ENCODE measurements around the gene ZIC4.

The ZIC4 gene

DNA sequence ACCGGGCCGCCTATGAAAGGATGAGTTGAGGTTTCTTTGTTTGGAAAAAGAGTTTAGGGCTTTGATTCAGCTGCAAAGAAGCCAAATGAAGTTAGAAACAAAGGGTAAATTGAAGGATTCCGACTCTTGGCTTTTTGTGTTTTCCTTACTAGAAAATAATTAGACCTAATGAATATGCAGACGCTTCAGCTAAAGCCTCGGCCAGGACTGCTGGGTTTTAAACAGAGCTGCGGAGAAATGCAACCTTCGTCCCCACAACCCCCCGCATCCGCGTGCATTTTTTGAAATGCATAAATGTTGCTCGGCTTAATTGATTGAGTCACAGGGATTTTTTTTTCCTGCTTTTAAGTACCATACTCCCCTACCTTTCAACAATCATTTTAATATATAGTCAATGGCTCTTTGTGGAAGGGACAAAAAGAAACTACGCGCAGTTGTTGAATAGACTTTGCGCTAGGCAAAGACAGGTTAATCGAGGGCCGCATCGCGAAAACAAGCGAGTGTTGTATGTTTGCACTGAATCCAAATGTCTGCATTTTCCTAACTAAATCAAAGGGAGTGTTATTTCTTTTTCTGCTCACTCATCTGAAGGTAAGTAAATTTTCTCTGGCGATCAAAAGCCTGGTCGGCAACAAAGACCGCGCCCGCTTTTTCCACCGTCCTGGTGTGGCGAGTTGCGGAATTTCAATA, 1.3 kb upstream of the ZIC4 start:
- no peak for DNase-seq
- no peak for TF ChIP-seq POLR2A (IDR thresholded peaks at IDR 0.05; ENCODE audit: low read length)
- no peak for TF ChIP-seq GATA1 (IDR thresholded peaks at IDR 0.05; ENCODE audit: low read depth, low read length)

DNA sequence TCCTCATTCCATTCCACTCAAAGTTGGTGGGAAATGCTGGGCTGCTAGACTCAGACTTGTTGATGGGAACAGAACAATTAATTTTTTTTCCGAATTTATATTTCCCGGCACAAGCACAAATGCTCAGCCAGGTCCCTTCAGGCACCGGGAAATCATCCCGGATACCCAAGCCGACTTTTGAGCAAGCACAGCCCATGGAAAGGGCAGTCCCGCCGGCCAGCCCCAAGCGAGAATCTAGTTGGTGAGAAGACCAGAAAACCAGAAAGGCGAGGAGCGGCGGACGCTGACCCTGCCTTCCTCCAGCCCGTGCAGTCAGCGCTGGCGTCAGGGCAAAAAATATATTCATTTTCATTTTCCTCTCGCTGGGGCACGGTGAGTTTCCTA, 763 bp upstream of the ZIC4 start:
- no peak for DNase-seq
- no peak for TF ChIP-seq POLR2A (IDR thresholded peaks at IDR 0.05; ENCODE audit: low read length)
- no peak for TF ChIP-seq GATA1 (IDR thresholded peaks at IDR 0.05; ENCODE audit: low read depth, low read length)

DNA sequence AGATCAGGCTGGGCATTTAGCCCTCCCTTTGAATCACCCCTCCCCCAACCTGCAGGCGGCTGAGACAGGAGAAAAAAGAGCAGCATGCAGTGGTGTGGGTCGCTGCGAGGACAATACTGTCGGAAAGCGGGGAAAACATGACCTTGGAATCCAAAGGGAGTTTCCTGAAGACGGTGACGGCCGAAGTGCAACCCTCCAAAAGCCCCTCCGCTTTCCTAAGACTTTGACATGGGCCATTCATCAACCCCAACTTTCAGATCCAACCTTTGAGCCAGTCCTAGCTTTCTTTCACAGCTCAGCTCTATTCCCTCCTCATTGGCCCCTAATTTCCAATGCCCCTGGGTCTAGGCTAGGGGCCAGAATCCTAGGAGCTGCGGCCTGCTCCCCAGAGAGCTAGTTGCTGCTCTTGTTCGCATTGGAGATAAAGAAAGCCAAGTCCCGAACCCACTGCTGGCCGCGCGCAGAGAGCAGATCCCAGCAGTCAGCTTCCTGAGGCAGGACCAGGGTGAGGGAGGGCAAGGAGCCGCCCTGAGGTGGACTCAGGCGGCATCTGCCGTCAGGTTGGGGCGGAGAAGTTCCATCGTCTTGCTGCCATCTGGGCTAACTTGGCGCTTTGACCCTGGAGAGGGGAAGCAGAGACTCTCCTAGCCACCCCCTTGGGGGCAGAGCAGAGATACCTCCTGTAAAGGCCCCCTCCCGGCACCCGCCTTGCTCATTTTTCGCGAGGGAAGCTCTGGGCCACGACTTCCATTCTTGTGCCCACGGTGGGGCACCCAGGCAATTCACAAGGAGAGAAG, 914 bp downstream of the ZIC4 start:
- DNase-seq = no peak
- TF ChIP-seq GATA1 (IDR thresholded peaks at IDR 0.05; ENCODE audit: low read depth, low read length) = no peak
- no peak for TF ChIP-seq POLR2A (IDR thresholded peaks at IDR 0.05; ENCODE audit: low read length)

DNA sequence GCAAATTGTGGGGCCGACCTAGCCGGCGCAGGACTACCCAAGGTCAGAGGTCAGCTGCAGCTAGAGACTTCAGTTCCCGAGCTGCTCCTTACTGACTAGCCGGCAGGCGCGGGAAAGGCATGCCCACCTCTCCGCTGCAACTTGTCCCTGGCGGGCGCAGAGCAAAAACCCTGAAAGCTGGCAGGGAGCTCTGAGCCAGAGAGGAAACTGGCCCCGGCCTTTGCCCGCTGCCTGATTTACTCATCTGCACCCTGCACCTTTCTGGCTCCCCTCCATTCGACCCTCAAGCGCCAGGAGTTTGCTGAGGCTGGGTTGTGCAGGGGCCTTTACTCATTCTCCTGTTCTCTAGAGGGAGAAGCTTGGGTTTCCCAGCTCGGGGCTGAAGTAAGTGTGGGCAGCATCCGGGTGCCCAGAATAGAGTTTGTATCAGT, 1.5 kb downstream of the ZIC4 start:
- no peak for TF ChIP-seq POLR2A (IDR thresholded peaks at IDR 0.05; ENCODE audit: low read length)
- no peak for TF ChIP-seq GATA1 (IDR thresholded peaks at IDR 0.05; ENCODE audit: low read depth, low read length)
- DNase-seq = no peak

DNA sequence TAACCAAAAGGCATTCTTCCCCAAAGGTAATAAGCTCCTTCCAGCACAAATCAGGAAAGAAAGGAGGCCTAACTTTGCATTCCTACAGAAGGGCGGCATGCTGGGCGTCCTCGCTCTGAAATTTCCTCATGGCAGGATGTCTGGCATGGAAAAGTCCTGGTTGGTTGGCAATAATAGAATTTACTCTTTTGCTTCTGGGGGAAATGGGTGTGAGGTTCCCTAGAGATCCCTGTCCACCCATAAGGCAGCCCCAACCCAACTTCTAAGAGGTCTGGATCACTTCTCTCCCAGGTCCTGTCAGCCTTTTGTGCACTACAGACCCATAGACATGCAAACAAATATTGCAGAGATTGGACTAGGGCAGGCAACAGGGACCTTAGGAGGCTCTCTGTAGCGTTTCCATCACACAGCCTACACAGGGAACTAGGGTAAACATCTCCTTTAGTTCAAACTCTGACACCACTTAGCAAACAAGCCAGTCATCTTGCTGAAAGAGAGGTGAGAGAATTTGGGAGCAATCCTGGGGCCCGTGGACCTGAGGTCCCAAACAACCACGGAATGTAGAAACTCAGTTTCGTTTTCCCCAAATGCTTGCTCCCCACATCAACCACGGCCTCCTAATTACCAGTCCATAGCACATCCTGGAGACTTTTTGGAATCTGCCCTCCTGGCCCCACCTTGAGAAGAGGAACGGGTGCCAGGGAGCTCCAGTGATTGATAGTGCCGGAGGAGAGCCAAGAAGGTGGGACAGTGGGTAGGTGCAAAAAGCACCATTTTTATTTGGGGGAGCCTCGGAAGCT, 2.1 kb downstream of the ZIC4 start:
- no peak for TF ChIP-seq POLR2A (IDR thresholded peaks at IDR 0.05; ENCODE audit: low read length)
- no peak for TF ChIP-seq GATA1 (IDR thresholded peaks at IDR 0.05; ENCODE audit: low read depth, low read length)
- DNase-seq = no peak

DNA sequence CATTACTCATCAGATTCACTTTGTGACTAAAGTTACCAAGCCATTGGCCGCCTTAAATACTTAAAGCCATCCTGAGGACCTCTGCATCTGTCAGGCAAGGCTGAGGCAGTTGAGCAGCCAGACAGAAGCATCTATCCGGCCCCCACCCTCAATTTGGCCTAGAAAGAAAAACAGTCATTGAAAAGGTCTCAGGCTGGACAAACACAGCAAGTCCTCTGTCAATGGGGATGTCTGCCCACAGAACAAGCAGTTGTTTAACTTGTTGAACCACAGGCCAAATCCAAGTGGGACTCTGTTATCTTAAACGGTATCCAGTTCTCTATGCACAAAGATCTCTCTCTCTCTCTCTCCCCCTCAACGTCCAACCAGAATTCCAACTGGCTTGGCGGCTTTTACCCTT, 2.8 kb downstream of the ZIC4 start:
- DNase-seq = no peak
- TF ChIP-seq POLR2A (IDR thresholded peaks at IDR 0.05; ENCODE audit: low read length) (no peak), GATA1 (IDR thresholded peaks at IDR 0.05; ENCODE audit: low read depth, low read length) (no peak)

DNA sequence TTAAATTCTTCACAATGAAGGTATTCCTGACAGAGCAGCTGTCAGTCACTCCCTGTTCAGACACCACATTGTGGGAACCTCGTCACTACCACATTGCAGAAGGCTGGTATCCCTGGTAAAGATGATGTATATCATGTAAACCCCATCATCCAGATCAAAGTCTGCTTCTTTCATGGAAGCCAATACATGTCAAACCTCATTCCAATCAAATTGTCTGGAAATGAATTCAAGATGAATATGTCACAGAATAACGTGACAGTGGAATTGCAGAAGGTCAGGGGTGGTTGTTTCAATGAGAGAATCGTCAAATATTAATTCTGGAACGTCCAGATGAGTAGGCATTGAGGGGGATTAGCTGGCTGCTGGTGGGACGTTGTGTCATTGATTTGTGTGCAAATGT, 4.2 kb downstream of the ZIC4 start:
- no peak for TF ChIP-seq POLR2A (IDR thresholded peaks at IDR 0.05; ENCODE audit: low read length)
- TF ChIP-seq GATA1 (IDR thresholded peaks at IDR 0.05; ENCODE audit: low read depth, low read length) = no peak

DNA sequence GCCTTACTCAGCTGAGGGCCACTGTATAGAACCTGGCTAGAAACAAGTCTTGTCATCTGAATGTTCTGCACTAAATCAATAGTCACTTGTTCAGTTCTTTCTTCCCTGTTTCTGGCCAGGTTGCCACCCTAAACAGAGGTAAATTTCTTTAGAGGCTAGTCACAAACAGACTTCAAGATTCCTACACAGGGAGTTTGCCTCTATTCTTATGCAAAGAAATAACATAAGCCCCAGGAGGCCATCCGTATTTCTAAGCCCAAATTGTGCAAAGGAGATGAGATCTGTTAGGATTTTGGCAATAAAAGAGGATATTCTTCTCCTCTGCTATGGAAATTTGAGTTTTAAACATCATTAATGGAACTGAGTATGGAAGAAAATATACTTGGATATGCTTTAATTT, 4.9 kb downstream of the ZIC4 start:
- TF ChIP-seq GATA1 (IDR thresholded peaks at IDR 0.05; ENCODE audit: low read depth, low read length) = no peak
- TF ChIP-seq POLR2A (IDR thresholded peaks at IDR 0.05; ENCODE audit: low read length) = no peak
- DNase-seq = no peak

More for the DNA sequence above, 4.2 kb downstream of the ZIC4 start:
- DNase-seq = no peak

DNA sequence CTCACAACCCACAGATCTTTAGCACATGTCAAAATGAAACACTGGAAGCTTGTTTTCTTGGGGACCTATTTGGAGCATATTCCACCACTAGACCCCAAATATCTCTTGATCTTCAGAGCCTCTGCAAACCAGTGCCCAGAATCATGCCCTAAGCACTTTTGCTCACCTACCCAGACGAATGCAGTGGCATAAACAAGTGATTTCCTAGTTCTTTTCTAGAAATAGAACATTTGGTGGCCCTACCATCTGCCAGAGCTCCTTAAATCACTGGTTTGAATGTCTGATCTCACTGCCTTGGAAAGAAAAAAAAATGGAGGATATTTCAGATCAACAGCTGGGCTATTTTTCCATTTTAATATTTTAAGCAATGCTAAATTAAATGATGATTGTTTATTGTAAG, 5.3 kb downstream of the ZIC4 start:
- TF ChIP-seq POLR2A (IDR thresholded peaks at IDR 0.05; ENCODE audit: low read length) (no peak), GATA1 (IDR thresholded peaks at IDR 0.05; ENCODE audit: low read depth, low read length) (no peak)
- DNase-seq = no peak

DNA sequence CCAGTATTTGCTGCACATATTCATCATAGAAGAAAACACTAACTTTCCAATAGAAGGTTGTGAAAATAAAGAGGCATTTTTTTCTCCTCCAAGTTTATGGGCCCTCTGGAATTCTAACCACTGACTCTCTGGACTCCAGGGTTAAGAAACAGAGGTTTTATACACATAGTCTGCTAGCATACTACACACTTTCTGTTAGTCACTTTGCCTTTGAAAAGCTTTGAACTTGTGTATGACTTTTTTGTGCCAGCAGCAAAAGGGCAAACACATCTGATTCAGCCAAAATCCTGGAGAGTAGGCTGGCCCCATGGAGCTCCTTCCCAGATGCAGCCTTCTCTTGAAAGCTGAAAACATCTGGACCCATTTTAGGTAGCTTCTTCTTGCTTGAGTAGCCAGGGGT, 6.2 kb downstream of the ZIC4 start:
- DNase-seq = no peak
- TF ChIP-seq POLR2A (IDR thresholded peaks at IDR 0.05; ENCODE audit: low read length) (no peak), GATA1 (IDR thresholded peaks at IDR 0.05; ENCODE audit: low read depth, low read length) (no peak)

DNA sequence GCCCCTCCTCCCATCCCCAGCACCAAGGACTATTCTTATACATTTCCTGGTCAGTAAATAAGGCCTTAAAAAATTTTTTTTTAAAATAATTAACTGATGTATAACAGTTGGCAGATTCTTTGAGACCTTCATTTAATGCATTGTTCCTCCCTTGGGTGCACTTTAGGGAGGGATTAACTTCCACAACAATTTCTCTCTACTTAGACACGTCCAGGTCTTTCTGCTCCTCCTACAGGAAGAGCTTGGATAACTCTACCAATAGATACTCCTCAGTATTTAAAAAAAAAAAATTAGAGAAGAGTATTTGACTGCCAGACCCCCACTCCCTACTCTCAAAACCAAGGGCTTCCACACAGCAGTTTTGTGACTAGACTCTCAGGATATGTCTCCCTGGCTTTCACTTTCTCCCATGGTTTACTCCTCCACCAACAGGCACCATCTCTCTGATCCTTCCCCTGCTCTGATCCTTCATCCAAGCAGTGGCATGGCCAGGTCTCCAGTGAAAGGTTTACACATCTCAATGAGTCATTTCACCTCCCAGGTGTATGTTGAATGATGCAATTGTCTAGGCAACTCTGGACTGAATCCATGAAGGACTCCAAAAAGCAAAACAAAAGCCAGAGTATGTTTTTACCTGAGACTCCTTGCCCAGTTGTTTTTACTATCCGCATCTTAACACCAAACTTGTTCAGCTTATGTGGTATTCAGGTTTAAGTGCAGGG, 7.4 kb downstream of the ZIC4 start:
- DNase-seq = no peak
- TF ChIP-seq GATA1 (IDR thresholded peaks at IDR 0.05; ENCODE audit: low read depth, low read length) (no peak), POLR2A (IDR thresholded peaks at IDR 0.05; ENCODE audit: low read length) (no peak)

DNA sequence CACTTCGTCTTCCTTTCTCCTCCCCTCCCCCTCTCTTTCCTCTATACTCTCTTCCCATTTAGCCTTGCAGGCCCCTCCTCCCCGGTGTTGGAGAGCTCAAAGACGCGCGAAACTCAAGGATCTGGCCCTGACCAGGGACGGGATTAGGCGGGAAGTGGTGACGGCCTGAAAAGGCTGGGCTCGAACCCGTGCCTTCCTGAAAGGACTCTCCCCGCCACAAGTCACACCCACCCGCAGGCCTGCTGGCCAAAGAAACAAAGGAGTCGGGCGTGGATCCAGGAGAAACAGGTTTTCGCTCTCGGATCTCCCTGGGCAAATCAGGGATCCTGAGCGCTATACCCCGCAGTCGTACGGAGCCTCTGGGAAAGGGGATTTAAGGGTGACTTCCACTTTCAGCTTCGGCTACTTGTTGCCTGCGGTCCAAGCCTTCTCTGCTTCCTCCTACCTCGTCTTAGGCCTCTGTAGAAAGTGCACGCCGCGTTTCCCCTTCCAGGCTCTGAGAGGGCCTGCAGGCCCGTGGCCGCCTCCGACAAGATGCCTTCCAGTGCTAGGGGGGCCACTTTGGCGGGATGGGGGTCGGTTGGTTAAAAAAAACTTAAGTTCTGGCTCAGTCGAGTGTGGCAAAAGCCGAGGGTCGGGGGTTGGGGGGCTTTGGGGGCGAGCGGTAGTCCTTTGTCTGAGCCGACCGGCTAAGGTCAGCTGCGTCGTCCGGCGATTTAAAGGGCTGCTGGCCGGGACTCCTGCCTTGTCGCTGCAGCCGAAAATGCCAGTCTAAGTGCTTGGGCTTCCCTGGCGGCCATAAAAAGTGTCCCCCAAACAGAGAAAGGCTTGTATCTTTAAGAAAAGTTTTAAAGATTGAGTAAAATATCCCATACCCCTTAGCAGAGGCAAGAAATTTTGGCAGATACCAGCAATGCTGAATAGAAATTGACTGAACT, 8.2 kb downstream of the ZIC4 start:
- TF ChIP-seq GATA1 (IDR thresholded peaks at IDR 0.05; ENCODE audit: low read depth, low read length) = no peak
- no peak for TF ChIP-seq POLR2A (IDR thresholded peaks at IDR 0.05; ENCODE audit: low read length)
- DNase-seq = no peak
